Endothelial cell of umbilical vein (primary cell): ENCODE results near the gene DPH7. TPM values are rescaled to one million over a fixed set of nuclear protein-coding genes. Genes with fewer than 3 reads are reported as not detected.
"Not testable (repeated sequence)": the region's sequence is repeated elsewhere in the genome, so short reads cannot be mapped to it uniquely, and the experiment has no call there.

Experiments used
- BruUV-seq: library from RNA; stranded (reverse); fragments of 400-500 nt; replicated peaks from 2 replicates; lab custom pipeline; 2021; lab: Mats Ljungman, UMichigan
- CTCF ChIA-PET: fragments of 300-600, 350-600 bp; sonication (Branson Sonifier 250); formaldehyde crosslinking; loops from one replicate; lab custom pipeline; 2021; ENCODE audit warnings: antibody characterized with exemption, inconsistent platforms; lab: Charles Lee
- POLR2A ChIA-PET: fragments of 300-600, 350-600 bp; sonication (Branson Sonifier 250); formaldehyde crosslinking; loops from one replicate; lab custom pipeline; 2021; ENCODE audit warnings: antibody characterized with exemption, inconsistent platforms; lab: Charles Lee
- DNase-seq: peaks from one replicate; pipeline ENCODE4 v3.0.0-alpha.2; 2011; ENCODE audit warnings: low read depth, low spot score
- FAIRE-seq: peaks from 2 replicates; lab custom pipeline; 2011; peaks lifted over from hg19 to GRCh38; lab: Jason Lieb, UNC
- H2AFZ ChIP-seq: 2 replicates; pipeline ENCODE4 v1.6.0; 2012; ENCODE audit warnings: low read depth, low read length, control low read depth, inconsistent platforms
- H3K27ac ChIP-seq: 2 replicates; pipeline ENCODE4 v1.5.1; 2011; ENCODE audit warnings: low read depth, mild to moderate bottlenecking, control low read depth, low read length, moderate library complexity; ENCODE audit not compliant: insufficient read depth
- H3K27me3 ChIP-seq, 2 experiments: 2 replicates each; pipeline versions ENCODE4 v1.6.0 to v1.6.1; 2011; ENCODE audit warnings: low read length in 2 of 2, mixed read lengths in 1 of 2; ENCODE audit not compliant: control insufficient read depth in 2 of 2, insufficient read depth in 2 of 2
- H3K36me3 ChIP-seq, 2 experiments: 2 replicates in 1 of 2; 3 replicates in 1 of 2; pipeline ENCODE4 v1.5.1; 2011; ENCODE audit warnings: low read length in 2 of 2, mild to moderate bottlenecking in 1 of 2, moderate library complexity in 1 of 2; ENCODE audit not compliant: control insufficient read depth in 2 of 2, insufficient read depth in 2 of 2; ENCODE audit errors: extremely low read depth in 1 of 2
- H3K4me1 ChIP-seq: 3 replicates; pipeline ENCODE4 v1.5.1; 2011; ENCODE audit warnings: mild to moderate bottlenecking, low read length; ENCODE audit not compliant: control insufficient read depth, insufficient read depth; ENCODE audit errors: extremely low read depth
- H3K4me2 ChIP-seq: 2 replicates; pipeline ENCODE4 v1.6.1; 2011; ENCODE audit warnings: low read length, control low read depth, mixed read lengths; ENCODE audit not compliant: insufficient read depth
- H3K4me3 ChIP-seq, 3 experiments: fragments of 200-600 bp in 1 of 3; sonication (generic), shearing (Covaris generic) in 1 of 3; replicated peaks in 1 of 3; 2 replicates each; pipeline ENCODE4 v1.5.1; 2011 to 2016; ENCODE audit warnings: control low read depth in 3 of 3, low read length in 3 of 3, mild to moderate bottlenecking in 2 of 3, inconsistent platforms in 1 of 3, low read depth in 1 of 3, moderate library complexity in 1 of 3; ENCODE audit not compliant: insufficient read depth in 1 of 3
- H3K79me2 ChIP-seq: 2 replicates; pipeline ENCODE4 v1.6.0; 2012; ENCODE audit warnings: low read length, inconsistent platforms; ENCODE audit not compliant: control insufficient read depth, insufficient read depth
- H3K9ac ChIP-seq: replicated peaks from 2 replicates; pipeline ENCODE3; 2011; ENCODE audit warnings: low read length, control low read depth; ENCODE audit not compliant: insufficient read depth; ENCODE audit errors: extremely low read depth
- H3K9me1 ChIP-seq: replicated peaks from 3 replicates; pipeline ENCODE4 v1.6.0; 2011; ENCODE audit warnings: mild to moderate bottlenecking, low read length; ENCODE audit not compliant: control insufficient read depth, insufficient read depth; ENCODE audit errors: extremely low read depth
- H3K9me3 ChIP-seq: replicated peaks from 2 replicates; pipeline ENCODE4 v1.5.1; 2012; ENCODE audit warnings: low read length, inconsistent platforms; ENCODE audit not compliant: control insufficient read depth, insufficient read depth
- H4K20me1 ChIP-seq: replicated peaks from 2 replicates; pipeline ENCODE3; 2011; ENCODE audit warnings: mild to moderate bottlenecking, low read length; ENCODE audit not compliant: control insufficient read depth, insufficient read depth; ENCODE audit errors: extremely low read depth
- CTCF ChIP-seq, 2 donors: IDR thresholded peaks; 1 replicate in 1 of 2; 2 replicates in 1 of 2; pipeline ENCODE4 v1.5.1; 2011; ENCODE audit warnings: low read length in 2 of 2, mild to moderate bottlenecking in 2 of 2, moderate library complexity in 2 of 2, control low read depth in 1 of 2, inconsistent platforms in 1 of 2, low read depth in 1 of 2; ENCODE audit not compliant: insufficient read depth in 1 of 2; ENCODE audit errors: extremely low read depth in 1 of 2
- EZH2 ChIP-seq: IDR thresholded peaks from 2 replicates; pipeline ENCODE4 v1.6.1; 2012; ENCODE audit warnings: borderline replicate concordance, low read depth, mild to moderate bottlenecking, moderate library complexity, low read length, inconsistent platforms; ENCODE audit not compliant: severe bottlenecking
- MAX ChIP-seq: IDR thresholded peaks from 2 replicates; pipeline ENCODE4 v1.6.1; 2011; ENCODE audit not compliant: insufficient read depth, insufficient read length
- MYC ChIP-seq: IDR thresholded peaks from one replicate; pipeline ENCODE4 v1.6.1; 2011; ENCODE audit warnings: mild to moderate bottlenecking, low read depth, low read length
- POLR2A ChIP-seq: IDR thresholded peaks from 2 replicates; pipeline ENCODE4 v1.6.1; 2012; ENCODE audit warnings: low read depth, mild to moderate bottlenecking, control low read depth, low read length
- dilution Hi-C: fragments of 300-500 bp; cut with MboI; formaldehyde crosslinking; loops from one replicate; pipeline ENCODE4 v1.15.0; 2019; ENCODE audit warnings: low sequenced_read_pairs; ENCODE audit not compliant: extremely low pct_ligation_motif_present
- intact Hi-C: fragments of 100-400 bp; cut with micrococcal nuclease; formaldehyde crosslinking; loops from one replicate; pipeline ENCODE4 v1.10.0; 2022
- polyA plus RNA-seq, 4 experiments: library from polyadenylated mRNA; depleted of rRNA in 3 of 4; stranded (reverse) in 3 of 4; unstranded in 1 of 4; fragments of >200 nt; gene quantifications; 2 replicates each; pipeline versions ENCODE4 v1.2.1 to v1.2.3, GENCODE V29; 2011 to 2012; ENCODE audit warnings: missing spikeins in 1 of 4
- total RNA-seq: library from RNA; stranded (reverse); gene quantifications from 2 replicates; pipeline ENCODE4 v1.2.3, GENCODE V29; 2021

DPH7 gene
- total and polyA plus RNA-seq, 2 donors (not counting 3 experiments of a cell fraction or from before 2014, with no cell fraction given) = 41.8 to 43.2 TPM

GRCh38 chr9:137534256-137535119 lies 44.2 kb downstream of the DPH7 start:
- no peaks in the 10 kb centered on the region for H3K9me1 ChIP-seq
- H4K20me1 ChIP-seq = no peaks in the 10 kb centered on the region
- BruUV-seq = no TSS peak
- no peak overlapping the region for H3K4me3 ChIP-seq
- TF ChIP-seq MAX (peak; percentile 96), EZH2 (no peak), POLR2A (no peak), MYC (peak; percentile 46), CTCF (IDR thresholded peaks at IDR 0.05; ENCODE audit: extremely low read depth in 1 of 2, insufficient read depth in 1 of 2, low read depth in 1 of 2, low read length in 2 of 2) (peak; percentile 66 to 71)
- no peak overlapping the region for H3K9ac ChIP-seq
- intact Hi-C loops (no loop called here), dilution Hi-C loops (no loop called here)
- no peak overlapping the region for H3K27ac ChIP-seq
- no peaks in the 10 kb centered on the region for H3K27me3 ChIP-seq
- peak; percentile 91 for FAIRE-seq
- peak overlapping the region; percentile 87 for H2AFZ ChIP-seq
- CTCF ChIA-PET = interaction anchor here (0.6 to 1.9 kb wide), 22 partner anchors 8 to 250 kb away, joined by 3 to 16 read pairs (median 5); partner anchors contain the start of genes DPH7, EXD3 and MRPL41
- H3K79me2 ChIP-seq = no peaks in the 10 kb centered on the region
- peak; percentile 71 for DNase-seq
- H3K36me3 ChIP-seq = no peaks in the 10 kb centered on the region
- peaks cover 2% of the 10 kb centered on the region for H3K4me1 ChIP-seq
- no peaks in the 10 kb centered on the region for H3K9me3 ChIP-seq
- no peak overlapping the region for H3K4me2 ChIP-seq
- POLR2A ChIA-PET = interaction anchor here (0.7 kb wide), 1 partner anchor 66 kb away, joined by 3 read pairs; no protein-coding TSS in a partner anchor

- DNase-seq, H2AFZ ChIP-seq, H3K9me1 ChIP-seq, dilution Hi-C loops, H3K27me3 ChIP-seq, FAIRE-seq, H3K4me3 ChIP-seq, intact Hi-C loops, H4K20me1 ChIP-seq, BruUV-seq, H3K9me3 ChIP-seq, H3K4me2 ChIP-seq, CTCF ChIA-PET, H3K4me1 ChIP-seq, H3K36me3 ChIP-seq, H3K9ac ChIP-seq, H3K79me2 ChIP-seq, POLR2A ChIA-PET, H3K27ac ChIP-seq: not testable (repeated sequence)
Observed at GRCh38 chr9:137532891-137533468, 45.7 kb downstream of the DPH7 start.
